Hepatocyte (in vitro differentiated cells): ENCODE measurements around the gene CFAP69.

Experiments
- EZH2 ChIP-seq: fragments of 200-600 bp; sonication (generic); IDR thresholded peaks from 2 replicates; pipeline ENCODE4 v1.6.1; 2016; ENCODE audit warnings: antibody characterized with exemption, mild to moderate bottlenecking, borderline replicate concordance
- EZH2phosphoT487 ChIP-seq: fragments of 200-600 bp; sonication (generic); IDR thresholded peaks from one replicate; pipeline ENCODE4 v1.6.1; 2018; ENCODE audit warnings: antibody characterized with exemption, mild to moderate bottlenecking, low read depth, moderate library complexity; ENCODE audit not compliant: unreplicated experiment, severe bottlenecking
- TF ChIP-seq, protein P1 (sequence below): fragments of 200-600 bp; sonication (generic); IDR thresholded peaks from 2 replicates; pipeline ENCODE4 v1.5.1; 2016; ENCODE audit warnings: antibody characterized with exemption, mild to moderate bottlenecking; ENCODE audit not compliant: poor library complexity

DNA sequence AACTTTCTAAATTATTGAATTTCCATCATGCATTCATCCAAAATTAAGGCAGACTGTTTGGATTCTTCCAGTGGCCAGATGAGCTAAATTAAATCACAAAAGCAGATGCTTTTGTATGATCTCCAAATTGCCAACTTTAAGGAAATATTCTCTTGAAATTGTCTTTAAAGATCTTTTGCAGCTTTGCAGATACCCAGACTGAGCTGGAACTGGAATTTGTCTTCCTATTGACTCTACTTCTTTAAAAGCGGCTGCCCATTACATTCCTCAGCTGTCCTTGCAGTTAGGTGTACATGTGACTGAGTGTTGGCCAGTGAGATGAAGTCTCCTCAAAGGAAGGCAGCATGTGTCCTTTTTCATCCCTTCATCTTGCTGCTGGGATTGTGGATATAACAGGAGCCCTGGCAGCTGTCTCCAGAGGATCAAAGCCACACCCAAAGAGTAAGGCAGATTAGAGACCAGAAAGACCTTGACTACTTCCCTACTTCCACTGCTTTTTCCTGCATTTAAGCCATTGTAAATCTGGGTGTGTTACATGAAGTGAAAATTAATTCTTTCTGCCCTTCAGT lies 8.2 kb upstream of the CFAP69 start:
- TF ChIP-seq, protein P1, sequence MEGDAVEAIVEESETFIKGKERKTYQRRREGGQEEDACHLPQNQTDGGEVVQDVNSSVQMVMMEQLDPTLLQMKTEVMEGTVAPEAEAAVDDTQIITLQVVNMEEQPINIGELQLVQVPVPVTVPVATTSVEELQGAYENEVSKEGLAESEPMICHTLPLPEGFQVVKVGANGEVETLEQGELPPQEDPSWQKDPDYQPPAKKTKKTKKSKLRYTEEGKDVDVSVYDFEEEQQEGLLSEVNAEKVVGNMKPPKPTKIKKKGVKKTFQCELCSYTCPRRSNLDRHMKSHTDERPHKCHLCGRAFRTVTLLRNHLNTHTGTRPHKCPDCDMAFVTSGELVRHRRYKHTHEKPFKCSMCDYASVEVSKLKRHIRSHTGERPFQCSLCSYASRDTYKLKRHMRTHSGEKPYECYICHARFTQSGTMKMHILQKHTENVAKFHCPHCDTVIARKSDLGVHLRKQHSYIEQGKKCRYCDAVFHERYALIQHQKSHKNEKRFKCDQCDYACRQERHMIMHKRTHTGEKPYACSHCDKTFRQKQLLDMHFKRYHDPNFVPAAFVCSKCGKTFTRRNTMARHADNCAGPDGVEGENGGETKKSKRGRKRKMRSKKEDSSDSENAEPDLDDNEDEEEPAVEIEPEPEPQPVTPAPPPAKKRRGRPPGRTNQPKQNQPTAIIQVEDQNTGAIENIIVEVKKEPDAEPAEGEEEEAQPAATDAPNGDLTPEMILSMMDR: no peak
- no peak for TF ChIP-seq EZH2
- TF ChIP-seq EZH2phosphoT487: no peak
